WI38 (cell line): ENCODE results near the gene SLC1A7.
"Not testable (repeated sequence)": the region's sequence is repeated elsewhere in the genome, so short reads cannot be mapped to it uniquely, and the experiment has no call there.

Source experiments
- H3K4me3 ChIP-seq: 2 replicates; pipeline ENCODE4 v1.5.1; 2011; ENCODE audit warnings: low read depth, mild to moderate bottlenecking, control low read depth, low read length
- TF ChIP-seq, protein P1 (sequence below): IDR thresholded peaks from 2 replicates; pipeline ENCODE4 v1.5.1; 2012; ENCODE audit warnings: low read depth, mild to moderate bottlenecking, control low read depth, low read length

The SLC1A7 gene

DNA sequence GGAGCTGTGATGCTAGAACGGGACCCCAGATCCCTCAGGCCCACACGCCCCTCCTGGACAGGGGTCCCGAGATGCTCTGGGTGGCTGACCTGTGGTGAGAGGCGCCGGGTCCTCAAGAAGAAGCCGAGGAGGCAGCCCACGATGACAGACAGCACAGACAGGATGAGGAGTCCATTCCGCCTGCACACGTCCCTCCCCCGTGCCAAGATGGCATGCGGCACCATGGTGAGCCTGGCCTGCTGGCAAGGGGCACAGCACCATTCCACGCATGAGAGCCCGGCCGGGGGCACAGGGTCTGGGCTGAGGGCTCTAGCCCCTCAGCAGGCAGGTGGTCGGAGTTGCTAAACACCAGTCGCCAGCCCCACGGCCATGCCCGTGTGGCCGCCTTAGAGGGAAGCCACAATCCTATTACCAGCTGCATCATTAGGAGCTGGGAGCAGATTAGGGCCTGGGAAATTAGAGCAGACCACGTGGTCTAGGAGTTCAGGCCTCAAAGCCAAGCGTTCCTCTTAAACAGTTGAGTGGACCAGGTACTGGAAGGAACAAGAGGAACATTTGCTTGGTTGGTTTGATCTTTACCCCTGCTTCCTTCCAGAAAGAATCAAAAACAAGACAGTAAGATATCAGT, at the start of gene SLC1A7:
SLC1A7 (minus strand) TSS at position 413 of the 628 bp plus-strand sequence; CDS start at position 224, 189 bp downstream.
- no peak within 1 kb of the TSS for H3K4me3 ChIP-seq
- TF ChIP-seq, protein P1, sequence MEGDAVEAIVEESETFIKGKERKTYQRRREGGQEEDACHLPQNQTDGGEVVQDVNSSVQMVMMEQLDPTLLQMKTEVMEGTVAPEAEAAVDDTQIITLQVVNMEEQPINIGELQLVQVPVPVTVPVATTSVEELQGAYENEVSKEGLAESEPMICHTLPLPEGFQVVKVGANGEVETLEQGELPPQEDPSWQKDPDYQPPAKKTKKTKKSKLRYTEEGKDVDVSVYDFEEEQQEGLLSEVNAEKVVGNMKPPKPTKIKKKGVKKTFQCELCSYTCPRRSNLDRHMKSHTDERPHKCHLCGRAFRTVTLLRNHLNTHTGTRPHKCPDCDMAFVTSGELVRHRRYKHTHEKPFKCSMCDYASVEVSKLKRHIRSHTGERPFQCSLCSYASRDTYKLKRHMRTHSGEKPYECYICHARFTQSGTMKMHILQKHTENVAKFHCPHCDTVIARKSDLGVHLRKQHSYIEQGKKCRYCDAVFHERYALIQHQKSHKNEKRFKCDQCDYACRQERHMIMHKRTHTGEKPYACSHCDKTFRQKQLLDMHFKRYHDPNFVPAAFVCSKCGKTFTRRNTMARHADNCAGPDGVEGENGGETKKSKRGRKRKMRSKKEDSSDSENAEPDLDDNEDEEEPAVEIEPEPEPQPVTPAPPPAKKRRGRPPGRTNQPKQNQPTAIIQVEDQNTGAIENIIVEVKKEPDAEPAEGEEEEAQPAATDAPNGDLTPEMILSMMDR = no peak

DNA sequence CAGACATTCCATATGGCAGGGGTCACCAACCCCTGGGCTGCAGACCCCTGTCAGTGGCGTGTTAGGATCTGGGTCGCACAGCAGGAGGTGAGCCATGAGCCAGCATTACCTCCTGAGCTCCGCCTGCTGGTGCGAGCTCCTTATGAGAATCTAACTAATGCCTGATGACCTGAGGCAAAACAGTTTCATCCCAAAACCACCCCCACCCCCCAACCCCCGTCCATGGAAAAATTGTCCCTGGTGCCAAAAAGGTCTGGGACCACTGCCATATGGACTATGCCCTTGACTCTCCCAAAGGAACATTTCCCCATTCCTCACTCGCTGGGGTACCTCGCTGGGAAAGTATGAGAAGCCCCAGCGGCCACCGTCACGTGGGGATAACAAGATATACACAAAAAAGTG, 47.8 kb upstream of the SLC1A7 start:
- H3K4me3 ChIP-seq = no peak overlapping the region
- TF ChIP-seq, protein P1 = no peak

DNA sequence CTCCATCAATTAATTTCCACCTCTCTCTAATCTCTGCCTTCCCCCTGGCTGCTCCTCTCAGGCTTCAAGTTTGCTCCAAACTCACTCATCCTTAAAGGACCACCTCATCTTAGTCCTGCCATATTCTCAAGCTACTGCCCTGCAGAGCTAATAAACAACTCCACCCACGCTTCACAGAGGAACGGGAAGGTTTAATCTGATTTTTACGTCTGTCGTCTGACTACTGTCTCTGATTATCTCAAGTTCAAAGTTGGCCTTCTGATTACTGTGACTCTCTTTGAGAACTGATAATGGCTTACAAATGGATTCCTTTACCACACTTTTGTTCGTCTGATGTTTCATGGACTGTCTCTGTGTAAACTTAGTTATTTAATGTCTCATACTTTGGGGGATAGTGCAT, 46.6 kb upstream of the SLC1A7 start:
- TF ChIP-seq, protein P1 = no peak
- no peak overlapping the region for H3K4me3 ChIP-seq

DNA sequence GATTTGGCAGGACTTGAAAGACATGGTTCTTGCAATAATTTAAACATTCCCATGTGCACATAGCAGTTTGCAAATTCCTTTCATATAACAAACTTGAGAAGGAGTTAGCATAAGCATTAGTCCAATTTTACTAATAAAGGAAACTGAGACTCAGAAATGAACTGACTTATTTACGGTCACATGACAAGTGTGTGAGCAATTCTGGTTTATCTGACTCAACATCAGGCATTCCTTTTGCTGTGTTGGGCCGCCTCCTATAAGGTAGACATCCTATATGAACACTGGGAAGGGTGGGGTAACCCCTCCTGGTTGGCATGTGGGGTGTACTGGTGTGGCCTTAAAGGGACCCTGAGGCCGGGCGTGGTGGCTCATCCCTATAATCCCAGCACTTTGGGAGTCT, 45.7 kb upstream of the SLC1A7 start:
- TF ChIP-seq, protein P1 = no peak

DNA sequence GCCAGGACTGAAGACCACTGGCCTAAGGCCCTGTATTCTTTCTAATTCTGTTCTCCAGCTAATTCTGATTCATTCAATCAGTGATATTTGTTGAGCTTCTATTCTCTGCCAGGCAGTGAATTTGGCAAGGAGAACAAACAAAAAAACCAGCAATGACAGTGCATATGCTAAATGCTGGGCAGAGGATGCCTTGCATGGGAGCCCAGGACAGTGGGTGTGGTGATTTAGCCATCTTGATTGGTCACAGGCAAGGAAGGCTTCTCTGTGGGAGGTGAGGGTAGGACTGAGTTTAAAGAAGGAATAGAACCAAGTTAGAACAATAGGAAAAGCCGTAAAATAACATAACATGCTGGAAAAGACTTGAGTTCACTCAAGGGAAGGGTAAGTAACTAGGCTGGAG, 45.0 kb upstream of the SLC1A7 start:
- no peak overlapping the region for H3K4me3 ChIP-seq
- TF ChIP-seq, protein P1 = no peak

More for the DNA sequence above, 45.7 kb upstream of the SLC1A7 start:
- no peak overlapping the region for H3K4me3 ChIP-seq

DNA sequence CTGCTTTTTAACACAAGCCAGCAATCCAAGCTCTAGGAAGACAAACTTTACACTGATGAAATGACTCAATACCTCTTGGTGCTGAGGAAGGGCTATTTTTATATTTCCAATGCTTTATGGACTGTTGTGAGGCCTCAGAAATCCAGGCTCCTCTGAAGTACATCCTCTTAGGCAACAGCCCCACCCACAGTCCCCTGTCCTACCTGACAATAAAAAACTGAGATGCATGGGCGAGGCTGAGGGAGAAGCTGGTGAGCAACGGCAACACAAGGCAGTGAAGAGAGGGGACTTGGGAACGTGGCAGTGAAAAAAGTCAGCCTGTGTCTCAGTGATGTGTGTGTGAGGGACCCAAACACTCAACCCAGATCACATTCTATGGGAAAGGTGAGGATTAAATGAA, 44.1 kb upstream of the SLC1A7 start:
- TF ChIP-seq, protein P1 = no peak
- no peak overlapping the region for H3K4me3 ChIP-seq

DNA sequence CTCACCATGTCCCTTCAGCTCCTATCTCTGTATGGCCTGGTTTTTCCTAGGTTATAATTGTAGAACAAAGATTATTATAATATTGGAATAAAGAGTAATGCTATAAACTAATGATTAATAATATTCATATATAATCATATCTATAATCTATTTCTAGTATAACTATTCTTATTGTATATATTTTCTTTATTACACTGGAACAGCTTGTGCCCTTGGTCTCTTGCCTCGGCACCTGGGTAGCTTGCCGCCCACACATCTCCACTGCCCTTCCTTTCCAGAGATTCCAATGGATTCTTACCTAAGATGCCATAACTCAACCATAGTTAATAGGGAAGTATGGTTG, 43.5 kb upstream of the SLC1A7 start:
- not testable (repeated sequence) for H3K4me3 ChIP-seq
